BJ (cell line): ENCODE measurements around the gene SLC27A6. TPM values are rescaled to one million over a fixed set of nuclear protein-coding genes. Genes with fewer than 3 reads are reported as not detected.

Experiments
- CTCF ChIA-PET: fragments of 350-600 bp; formaldehyde crosslinking; extraction: SDS; loops from one replicate; lab custom pipeline; 2021; ENCODE audit warnings: antibody characterized with exemption, inconsistent platforms; lab: Yijun Ruan, JAX
- POLR2A ChIA-PET: fragments of 300-600 bp; sonication (Branson Sonifier 250); formaldehyde crosslinking; extraction: SDS; loops from one replicate; lab custom pipeline; 2021; ENCODE audit warnings: antibody characterized with exemption; lab: Charles Lee
- DNase-seq: peaks from one replicate; pipeline ENCODE4 v3.0.0-alpha.2; 2011; ENCODE audit warnings: low read depth
- H3K27me3 ChIP-seq: 2 replicates; pipeline ENCODE4 v1.6.0; 2011; ENCODE audit warnings: low read length; ENCODE audit not compliant: control insufficient read depth, insufficient read depth
- H3K36me3 ChIP-seq: 2 replicates; pipeline ENCODE4 v1.5.1; 2011; ENCODE audit warnings: low read length; ENCODE audit not compliant: control insufficient read depth, insufficient read depth
- H3K4me3 ChIP-seq: 2 replicates; pipeline ENCODE4 v1.5.1; 2011; ENCODE audit warnings: low read depth, mild to moderate bottlenecking, control low read depth, low read length
- polyA plus RNA-seq: library from polyadenylated mRNA; depleted of rRNA; stranded (reverse); fragments of >200 nt; gene quantifications from 2 replicates; pipeline ENCODE4 v1.2.3, GENCODE V29; 2011
- TF ChIP-seq, protein P1 (sequence below): IDR thresholded peaks from 2 replicates; pipeline ENCODE4 v1.5.1; 2011; ENCODE audit warnings: low read depth, mild to moderate bottlenecking, control low read depth, inconsistent platforms, low read length, moderate library complexity; ENCODE audit not compliant: insufficient read depth

Gene SLC27A6
- polyA plus RNA-seq, 1 experiment: 0.06 TPM

DNA sequence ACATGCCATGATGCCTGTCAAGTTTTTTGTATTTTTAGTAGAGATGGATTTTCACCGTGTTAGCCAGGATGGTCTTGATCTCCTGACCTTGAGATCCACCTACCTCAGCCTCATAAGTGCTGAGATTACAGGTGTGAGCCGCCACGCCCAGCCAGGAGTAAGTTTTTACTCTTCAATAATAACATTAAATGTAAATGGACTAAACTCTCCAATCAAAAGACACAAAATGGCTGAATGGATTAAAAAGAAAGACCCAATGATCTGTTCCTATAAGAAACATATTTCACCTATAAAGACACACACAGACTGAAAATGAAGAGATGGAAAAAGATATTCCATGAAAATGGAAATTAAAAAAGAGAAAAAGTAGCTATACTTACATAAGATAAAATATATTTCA lies 92.0 kb downstream of the SLC27A6 start:
- no peak for DNase-seq
- H3K4me3 ChIP-seq: no peak overlapping the region
- CTCF ChIA-PET: no interaction called here
- H3K36me3 ChIP-seq: no peaks in the 10 kb centered on the region
- POLR2A ChIA-PET: no interaction called here
- H3K27me3 ChIP-seq: no peaks in the 10 kb centered on the region
- TF ChIP-seq, protein P1, sequence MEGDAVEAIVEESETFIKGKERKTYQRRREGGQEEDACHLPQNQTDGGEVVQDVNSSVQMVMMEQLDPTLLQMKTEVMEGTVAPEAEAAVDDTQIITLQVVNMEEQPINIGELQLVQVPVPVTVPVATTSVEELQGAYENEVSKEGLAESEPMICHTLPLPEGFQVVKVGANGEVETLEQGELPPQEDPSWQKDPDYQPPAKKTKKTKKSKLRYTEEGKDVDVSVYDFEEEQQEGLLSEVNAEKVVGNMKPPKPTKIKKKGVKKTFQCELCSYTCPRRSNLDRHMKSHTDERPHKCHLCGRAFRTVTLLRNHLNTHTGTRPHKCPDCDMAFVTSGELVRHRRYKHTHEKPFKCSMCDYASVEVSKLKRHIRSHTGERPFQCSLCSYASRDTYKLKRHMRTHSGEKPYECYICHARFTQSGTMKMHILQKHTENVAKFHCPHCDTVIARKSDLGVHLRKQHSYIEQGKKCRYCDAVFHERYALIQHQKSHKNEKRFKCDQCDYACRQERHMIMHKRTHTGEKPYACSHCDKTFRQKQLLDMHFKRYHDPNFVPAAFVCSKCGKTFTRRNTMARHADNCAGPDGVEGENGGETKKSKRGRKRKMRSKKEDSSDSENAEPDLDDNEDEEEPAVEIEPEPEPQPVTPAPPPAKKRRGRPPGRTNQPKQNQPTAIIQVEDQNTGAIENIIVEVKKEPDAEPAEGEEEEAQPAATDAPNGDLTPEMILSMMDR: no peak

DNA sequence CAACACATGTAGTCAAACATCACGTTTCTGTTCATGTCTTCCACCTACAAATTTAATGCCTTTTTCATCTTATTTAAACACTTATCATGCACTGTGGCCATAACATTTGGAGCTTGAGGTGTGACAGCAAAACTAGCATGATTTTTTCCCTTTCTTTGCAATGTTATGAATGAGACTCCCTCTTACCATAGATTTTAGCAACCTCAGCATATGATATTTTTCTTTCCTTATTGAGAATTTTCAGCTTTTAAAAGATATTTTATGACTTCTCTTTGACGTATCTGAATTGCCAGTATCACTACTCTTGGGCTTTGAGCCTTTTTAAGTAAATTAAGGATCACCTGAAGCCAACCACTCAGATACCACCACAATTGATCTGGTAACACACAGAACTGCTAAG lies 96.6 kb downstream of the SLC27A6 start:
- H3K27me3 ChIP-seq: no peaks in the 10 kb centered on the region
- TF ChIP-seq, protein P1: no peak
- DNase-seq: no peak
- ChIA-PET POLR2A (no interaction called here), CTCF (no interaction called here)
- no peaks in the 10 kb centered on the region for H3K36me3 ChIP-seq
- H3K4me3 ChIP-seq: no peak overlapping the region

DNA sequence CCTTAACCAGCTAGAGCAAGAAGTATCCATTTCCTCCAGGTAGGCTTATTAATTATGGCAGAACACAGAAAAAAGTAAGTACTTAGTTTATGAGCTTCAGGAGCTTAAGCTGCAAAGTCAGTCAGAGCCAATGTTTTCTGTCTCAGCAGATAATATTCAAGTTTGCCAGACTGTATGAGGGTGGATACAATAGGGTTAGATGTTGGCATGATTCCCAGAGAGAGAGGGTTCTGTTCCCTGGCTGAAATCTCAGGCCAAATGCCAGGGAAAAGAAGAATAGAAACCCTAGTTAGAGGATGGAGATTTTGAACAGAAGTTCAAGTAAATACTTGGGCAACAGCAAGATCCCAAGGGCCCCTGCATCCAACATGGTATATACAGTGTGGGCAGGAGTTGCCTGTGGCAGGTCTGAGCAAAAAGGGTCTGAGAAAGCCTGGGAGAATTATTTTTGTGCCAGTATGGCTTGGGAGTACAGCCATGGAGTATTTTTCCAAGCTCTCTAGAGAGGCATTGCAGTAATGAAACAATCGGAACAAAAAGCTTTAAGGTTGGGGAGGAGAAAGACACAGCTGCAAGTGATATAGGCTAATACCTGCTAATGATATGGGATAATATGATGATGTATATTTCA lies 98.3 kb downstream of the SLC27A6 start:
- no peak for DNase-seq
- H3K36me3 ChIP-seq: no peaks in the 10 kb centered on the region
- H3K27me3 ChIP-seq: no peaks in the 10 kb centered on the region
- POLR2A ChIA-PET: no interaction called here
- no peak overlapping the region for H3K4me3 ChIP-seq
- CTCF ChIA-PET: no interaction called here
- TF ChIP-seq, protein P1: no peak

DNA sequence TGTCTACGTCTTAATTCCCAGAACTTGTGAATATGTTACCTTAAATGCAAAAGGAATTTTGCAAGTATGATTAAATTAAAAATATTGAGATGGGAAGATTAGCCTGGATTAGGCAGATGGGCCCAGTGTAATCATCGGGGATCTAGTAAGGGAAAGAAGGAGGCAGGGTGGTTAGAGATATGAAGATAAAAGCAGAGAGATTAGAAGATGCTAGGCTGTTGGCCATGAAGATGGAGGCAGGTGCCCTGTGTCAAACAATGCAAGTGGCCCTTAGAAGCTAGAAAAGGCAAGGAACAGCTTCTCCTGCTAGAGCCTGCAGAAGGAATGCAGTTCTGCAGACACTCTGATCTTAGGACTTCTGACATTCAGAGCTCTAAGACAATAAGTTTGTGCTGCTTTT lies 100.4 kb downstream of the SLC27A6 start:
- TF ChIP-seq, protein P1: no peak
- Histone ChIP-seq H3K27me3 (no peaks in the 10 kb centered on the region), H3K36me3 (no peaks in the 10 kb centered on the region), H3K4me3 (no peak overlapping the region)
- DNase-seq: no peak
- POLR2A ChIA-PET: no interaction called here
- CTCF ChIA-PET: no interaction called here

DNA sequence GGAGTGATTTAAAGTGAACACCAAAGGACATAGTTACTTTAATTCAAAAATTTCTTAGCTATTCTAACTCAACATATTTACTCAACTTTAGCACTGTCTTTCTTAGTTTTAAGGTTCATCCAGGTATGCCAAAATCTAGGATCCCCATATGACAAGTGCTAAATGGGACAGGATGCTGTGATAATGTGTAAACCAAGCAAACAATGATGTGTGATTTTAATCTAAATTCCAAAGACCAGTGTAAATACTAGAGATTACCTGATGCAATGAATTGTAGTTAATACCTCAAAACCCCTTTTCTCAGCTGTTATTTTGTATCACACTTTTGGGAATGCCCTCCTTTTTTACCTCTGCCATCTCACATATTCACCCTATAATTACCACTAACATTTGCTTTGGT lies 102.5 kb downstream of the SLC27A6 start:
- POLR2A ChIA-PET: no interaction called here
- no peaks in the 10 kb centered on the region for H3K36me3 ChIP-seq
- CTCF ChIA-PET: no interaction called here
- no peak for DNase-seq
- TF ChIP-seq, protein P1: no peak
- no peak overlapping the region for H3K4me3 ChIP-seq
- no peaks in the 10 kb centered on the region for H3K27me3 ChIP-seq
